Skeletal muscle satellite cell (primary cell): ENCODE results near the gene COL18A1.
"Not testable (repeated sequence)": the region's sequence is repeated elsewhere in the genome, so short reads cannot be mapped to it uniquely, and the experiment has no call there.

Experiments used
- H3K27me3 ChIP-seq: 2 replicates; pipeline ENCODE4 v1.7.0; 2013; ENCODE audit warnings: low read length; ENCODE audit not compliant: control insufficient read depth, insufficient read depth
- H3K36me3 ChIP-seq: 2 replicates; pipeline ENCODE4 v1.7.0; 2013; ENCODE audit warnings: mild to moderate bottlenecking, control low read depth, low read length; ENCODE audit not compliant: insufficient read depth
- H3K4me1 ChIP-seq: 2 replicates; pipeline ENCODE4 v1.7.0; 2013; ENCODE audit warnings: low read length; ENCODE audit not compliant: control insufficient read depth, insufficient read depth
- H3K4me2 ChIP-seq: 2 replicates; pipeline ENCODE4 v1.7.0; 2013; ENCODE audit warnings: mild to moderate bottlenecking, low read length
- H3K4me3 ChIP-seq: 2 replicates; pipeline ENCODE4 v1.7.0; 2013; ENCODE audit warnings: low read length
- H3K9ac ChIP-seq: 2 replicates; pipeline ENCODE4 v1.7.0; 2013; ENCODE audit warnings: mild to moderate bottlenecking, low read depth, low read length, moderate library complexity
- H3K9me3 ChIP-seq: replicated peaks from 2 replicates; pipeline ENCODE4 v1.7.0; 2013; ENCODE audit warnings: mild to moderate bottlenecking, control low read depth, low read length

COL18A1 gene

DNA sequence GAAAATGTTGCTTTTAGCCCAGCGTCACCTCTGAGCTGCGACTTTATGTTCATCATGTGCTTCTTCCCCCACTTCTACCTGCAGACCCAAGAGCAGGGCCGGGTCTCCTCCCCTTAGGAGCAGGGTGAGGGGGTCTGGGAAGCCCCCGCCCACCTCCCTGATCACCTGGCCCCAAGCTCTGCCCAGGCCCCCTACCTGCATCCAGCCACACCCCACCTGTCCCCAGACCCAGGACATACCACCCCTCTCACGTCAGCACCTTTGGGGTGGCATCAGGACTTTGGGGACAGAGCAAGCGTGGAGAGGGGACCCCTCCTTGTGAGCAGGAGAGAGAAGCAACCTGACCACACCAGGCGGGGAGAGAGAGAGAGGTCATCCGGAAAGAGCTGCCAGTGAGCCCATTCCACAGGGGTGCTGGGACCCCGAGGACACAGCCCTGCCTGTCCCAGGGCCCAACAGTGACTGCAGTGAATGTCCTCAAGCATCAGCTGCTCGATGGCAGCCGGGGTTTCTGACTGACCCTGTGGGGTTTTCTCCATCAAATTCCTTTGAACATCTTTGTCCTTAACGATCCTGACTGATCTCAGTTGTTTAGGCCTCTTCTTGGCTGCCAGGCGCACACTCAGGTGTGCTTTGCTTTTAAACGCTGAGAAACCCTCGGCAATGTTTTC lies 42.8 kb upstream of the COL18A1 start:
- peaks cover 49% of the 10 kb centered on the region for H3K4me1 ChIP-seq

DNA sequence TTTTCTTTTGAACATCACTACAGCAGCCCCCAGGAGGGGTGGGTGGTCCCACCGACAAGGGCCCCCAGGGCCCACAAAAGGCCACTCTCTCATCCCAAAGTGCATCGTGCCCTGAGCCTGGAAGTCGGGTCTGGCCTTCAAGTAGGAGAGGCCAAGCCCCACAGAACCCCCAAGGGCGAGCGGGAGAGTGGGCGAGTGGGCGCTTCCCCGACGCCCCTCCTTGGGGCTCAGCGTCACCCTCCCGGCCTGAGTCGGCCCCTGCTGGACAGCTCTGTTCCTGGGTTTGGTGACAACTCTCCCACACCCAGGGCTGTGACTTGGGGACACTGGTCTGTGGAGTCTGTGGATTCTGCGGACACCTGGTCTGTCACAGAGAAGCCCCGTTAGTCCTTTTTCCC lies 42.2 kb upstream of the COL18A1 start:
- no peak overlapping the region for H3K4me3 ChIP-seq
- H3K9ac ChIP-seq, result no peak overlapping the region
- no peaks in the 10 kb centered on the region for H3K27me3 ChIP-seq
- no peaks in the 10 kb centered on the region for H3K36me3 ChIP-seq
- H3K4me2 ChIP-seq, result no peak overlapping the region
- no peaks in the 10 kb centered on the region for H3K9me3 ChIP-seq
- H3K4me1 ChIP-seq, result peaks cover 49% of the 10 kb centered on the region

More for the DNA sequence above, 42.8 kb upstream of the COL18A1 start:
- Histone ChIP-seq H3K27me3 (no peaks in the 10 kb centered on the region), H3K9ac (no peak overlapping the region), H3K9me3 (no peaks in the 10 kb centered on the region), H3K4me2 (no peak overlapping the region), H3K4me3 (no peak overlapping the region), H3K36me3 (no peaks in the 10 kb centered on the region)

DNA sequence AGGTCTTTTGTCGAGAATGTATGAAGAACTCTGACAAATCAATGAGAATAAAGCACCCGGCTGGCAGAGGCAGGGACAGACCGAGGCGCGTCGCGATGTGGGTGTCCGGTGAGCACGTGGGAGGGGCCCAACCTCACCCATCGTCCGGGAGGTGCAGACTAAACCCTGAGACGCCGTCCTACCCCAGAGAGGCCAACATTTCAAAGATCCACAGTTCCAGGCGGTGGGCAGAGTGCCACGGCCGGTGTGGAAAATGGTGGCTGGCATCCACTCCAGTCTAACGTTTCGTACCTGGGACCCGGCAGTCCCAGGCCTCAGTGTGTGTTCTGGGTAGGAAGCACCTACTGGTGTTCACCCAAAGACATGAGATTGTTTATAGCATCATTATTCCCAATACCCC lies 41.7 kb upstream of the COL18A1 start:
- peaks cover 52% of the 10 kb centered on the region for H3K4me1 ChIP-seq
- H3K9ac ChIP-seq, result peak overlapping the region; percentile 59
- H3K9me3 ChIP-seq, H3K4me2 ChIP-seq, H3K4me3 ChIP-seq, H3K27me3 ChIP-seq, H3K36me3 ChIP-seq: not testable (repeated sequence)

DNA sequence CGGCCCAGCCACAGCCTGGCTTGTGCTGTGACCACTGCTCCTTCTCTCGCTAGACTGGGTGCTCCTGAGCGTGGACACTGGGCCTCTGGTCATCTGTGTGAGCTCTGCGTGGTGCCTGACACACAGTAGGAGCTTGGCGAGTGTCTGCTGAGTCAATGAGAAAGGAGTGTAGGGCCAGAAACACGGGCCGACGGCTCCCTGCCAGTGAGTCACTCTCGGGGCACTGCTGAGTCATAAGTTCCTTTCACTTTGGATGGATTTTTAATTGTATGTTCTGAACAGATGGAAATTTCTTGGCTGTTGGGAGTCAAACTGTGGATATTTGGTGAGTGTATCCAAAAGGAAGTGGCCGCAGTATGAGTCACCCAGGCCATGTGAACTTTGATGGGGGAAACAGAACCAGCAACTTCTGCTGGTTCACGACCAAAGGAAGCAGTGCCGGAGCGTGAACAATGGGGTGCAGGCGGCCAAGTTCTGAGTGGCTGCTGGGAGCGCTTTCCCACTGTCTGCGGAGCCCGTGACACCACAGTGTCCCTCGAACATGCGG lies 41.0 kb upstream of the COL18A1 start:
- peak overlapping the region; percentile 88 for H3K9ac ChIP-seq
- peak overlapping the region; percentile 60 for H3K4me2 ChIP-seq
- H3K4me3 ChIP-seq, result peak overlapping the region; percentile 44
- H3K9me3 ChIP-seq, result no peaks in the 10 kb centered on the region
- peaks cover 52% of the 10 kb centered on the region for H3K4me1 ChIP-seq
- H3K27me3 ChIP-seq, result no peaks in the 10 kb centered on the region
- H3K36me3 ChIP-seq, result no peaks in the 10 kb centered on the region

DNA sequence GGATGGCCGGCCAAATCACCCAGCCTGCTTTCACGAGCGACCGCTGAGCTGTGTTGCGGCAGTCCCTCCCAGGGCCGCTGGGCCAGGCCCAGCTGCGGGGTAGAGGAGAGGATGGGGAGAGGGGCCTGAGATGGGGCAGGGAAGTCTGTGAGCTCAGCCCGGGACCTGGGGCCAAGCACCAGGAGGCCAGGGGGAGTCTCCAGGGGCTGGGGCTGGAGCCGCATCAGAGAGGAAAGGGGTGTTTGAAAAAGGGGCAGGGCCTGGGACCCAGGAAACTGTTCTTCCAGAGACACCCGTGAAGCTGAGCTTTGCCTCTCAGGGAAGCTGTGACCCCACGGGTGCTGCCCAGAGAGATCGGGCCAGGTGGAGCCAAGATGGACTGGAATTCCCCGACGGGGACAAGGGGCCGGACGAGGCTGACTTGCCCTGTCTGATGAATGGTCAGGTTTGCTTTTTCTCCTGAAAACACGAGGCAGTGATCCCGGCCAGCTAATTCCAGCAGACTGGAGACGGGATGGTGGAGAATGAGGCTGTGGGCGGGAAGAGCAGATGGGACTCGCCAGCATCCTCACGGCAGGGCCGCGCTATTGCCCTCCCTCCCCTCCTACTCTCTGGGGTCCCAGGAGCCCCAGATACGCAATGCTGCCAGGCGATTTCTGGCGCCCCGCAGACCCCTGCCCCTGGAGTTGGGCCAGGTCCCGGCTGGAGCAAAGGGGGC lies 40.3 kb upstream of the COL18A1 start:
- Histone ChIP-seq H3K9me3 (no peaks in the 10 kb centered on the region), H3K27me3 (no peaks in the 10 kb centered on the region), H3K9ac (peak overlapping the region; percentile 88), H3K4me2 (peak overlapping the region; percentile 60), H3K4me1 (peaks cover 52% of the 10 kb centered on the region), H3K36me3 (no peaks in the 10 kb centered on the region), H3K4me3 (peak overlapping the region; percentile 44)

DNA sequence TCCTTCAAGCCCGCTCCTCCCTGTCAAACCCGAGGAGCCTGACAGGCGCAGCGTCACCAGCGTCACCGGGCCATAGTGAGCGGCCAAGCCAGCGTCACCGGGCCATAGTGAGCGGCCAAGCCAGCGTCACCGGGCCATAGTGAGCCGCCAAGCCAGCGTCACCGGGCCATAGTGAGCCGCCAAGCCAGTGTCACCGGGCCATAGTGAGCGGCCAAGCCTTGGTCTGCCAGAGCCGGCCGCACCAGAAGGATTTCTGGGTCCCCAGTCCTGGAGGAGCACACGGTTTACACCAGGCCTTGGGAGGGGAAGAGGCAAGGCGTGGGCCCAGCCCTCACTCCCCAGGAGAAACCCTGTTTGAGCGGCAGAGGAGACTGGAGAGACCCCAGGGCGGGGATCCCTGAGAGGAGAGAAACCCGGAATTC lies 39.8 kb upstream of the COL18A1 start:
- H3K4me3 ChIP-seq, result peak overlapping the region; percentile 44
- peak overlapping the region; percentile 88 for H3K9ac ChIP-seq
- peak overlapping the region; percentile 60 for H3K4me2 ChIP-seq

DNA sequence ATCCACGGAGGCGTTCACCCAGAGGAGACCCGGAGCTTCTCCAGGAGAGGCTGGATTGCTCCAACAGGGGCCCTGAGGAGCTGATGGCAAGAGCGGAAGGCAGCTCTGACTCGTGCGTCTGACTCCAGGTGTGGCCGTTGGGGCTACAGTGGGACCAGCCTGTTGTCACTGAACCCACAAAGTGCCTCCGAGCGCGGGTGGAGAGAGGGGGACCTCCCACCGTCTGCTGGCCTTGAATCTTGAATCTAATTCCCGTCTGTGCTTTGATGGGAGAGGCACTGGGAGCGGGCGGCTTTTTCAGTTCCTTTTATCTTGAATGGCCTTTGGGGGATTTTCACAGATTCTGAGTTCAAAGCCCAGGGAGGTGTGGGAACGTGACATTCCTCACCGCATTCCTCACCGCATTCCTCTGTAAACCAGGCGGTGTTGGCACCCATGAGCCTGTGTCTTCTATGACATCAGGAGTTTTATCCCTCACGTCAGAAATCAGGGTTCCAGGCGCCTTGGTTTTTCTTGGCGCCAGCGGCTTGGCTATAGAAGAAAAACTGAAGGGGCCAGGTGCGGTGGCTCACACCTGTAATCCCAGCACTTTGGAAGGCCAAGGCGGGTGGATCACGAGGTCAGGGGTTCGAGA lies 39.2 kb upstream of the COL18A1 start:
- Histone ChIP-seq H3K27me3 (no peaks in the 10 kb centered on the region), H3K9me3 (no peaks in the 10 kb centered on the region), H3K4me1 (peaks cover 52% of the 10 kb centered on the region), H3K4me3 (no peak overlapping the region), H3K36me3 (no peaks in the 10 kb centered on the region), H3K4me2 (no peak overlapping the region), H3K9ac (peak overlapping the region; percentile 88)

More for the DNA sequence above, 39.8 kb upstream of the COL18A1 start:
- peaks cover 52% of the 10 kb centered on the region for H3K4me1 ChIP-seq
- H3K27me3 ChIP-seq, result no peaks in the 10 kb centered on the region
- H3K36me3 ChIP-seq, result no peaks in the 10 kb centered on the region
- no peaks in the 10 kb centered on the region for H3K9me3 ChIP-seq

DNA sequence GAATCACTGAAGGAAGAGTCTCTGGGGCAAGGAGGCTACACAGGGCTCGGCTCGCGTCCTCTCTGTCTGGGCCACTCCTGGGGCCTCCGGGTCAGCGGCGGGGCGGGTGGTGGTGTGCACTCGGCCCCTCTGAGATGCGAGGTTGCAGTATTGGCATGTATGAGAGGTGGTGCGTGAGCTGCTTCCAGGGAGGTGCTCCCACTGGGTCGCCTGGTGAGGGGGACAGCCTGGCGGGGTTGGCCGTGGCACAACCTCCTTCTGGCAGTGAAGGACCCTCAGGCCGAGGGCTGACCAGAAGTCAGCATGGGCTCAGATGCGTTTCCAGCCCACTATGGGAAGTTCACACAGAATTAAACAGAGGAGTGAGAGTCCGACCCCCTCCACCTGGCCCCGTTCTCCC lies 38.5 kb upstream of the COL18A1 start:
- no peaks in the 10 kb centered on the region for H3K9me3 ChIP-seq
- H3K4me1 ChIP-seq, result peaks cover 46% of the 10 kb centered on the region
- H3K36me3 ChIP-seq, result no peaks in the 10 kb centered on the region
- H3K9ac ChIP-seq, result peak overlapping the region; percentile 62
- H3K4me2 ChIP-seq, result peak overlapping the region; percentile 52
- H3K4me3 ChIP-seq, result no peak overlapping the region
- H3K27me3 ChIP-seq, result no peaks in the 10 kb centered on the region

DNA sequence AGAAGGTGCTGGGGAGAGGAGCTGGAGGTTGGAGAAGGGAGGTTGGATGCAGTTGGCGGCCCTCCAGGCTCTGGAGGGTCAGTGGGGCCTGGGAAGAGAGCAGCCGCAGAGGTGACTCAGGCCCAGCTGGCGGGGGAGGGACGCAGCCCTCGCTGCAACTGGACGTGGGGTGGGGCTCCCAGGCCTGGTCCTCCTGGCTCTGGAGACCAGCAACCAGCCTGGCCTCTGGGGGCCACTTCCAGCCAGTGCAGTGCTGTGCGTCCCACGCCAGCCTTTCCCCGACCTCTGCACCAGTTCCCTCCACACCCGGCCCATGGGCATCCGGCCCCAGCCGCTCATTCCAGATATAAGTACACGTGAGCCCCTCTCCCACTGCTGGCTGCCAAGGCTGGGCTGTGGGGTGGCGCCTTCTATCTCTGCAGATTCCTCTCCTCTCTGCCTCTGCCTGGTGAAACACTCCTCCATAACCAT lies 38.0 kb upstream of the COL18A1 start:
- H3K4me3 ChIP-seq, result no peak overlapping the region
- no peaks in the 10 kb centered on the region for H3K9me3 ChIP-seq
- peak overlapping the region; percentile 72 for H3K9ac ChIP-seq
- no peaks in the 10 kb centered on the region for H3K36me3 ChIP-seq
- peak overlapping the region; percentile 52 for H3K4me2 ChIP-seq
- H3K27me3 ChIP-seq, result no peaks in the 10 kb centered on the region
- H3K4me1 ChIP-seq, result peaks cover 44% of the 10 kb centered on the region

DNA sequence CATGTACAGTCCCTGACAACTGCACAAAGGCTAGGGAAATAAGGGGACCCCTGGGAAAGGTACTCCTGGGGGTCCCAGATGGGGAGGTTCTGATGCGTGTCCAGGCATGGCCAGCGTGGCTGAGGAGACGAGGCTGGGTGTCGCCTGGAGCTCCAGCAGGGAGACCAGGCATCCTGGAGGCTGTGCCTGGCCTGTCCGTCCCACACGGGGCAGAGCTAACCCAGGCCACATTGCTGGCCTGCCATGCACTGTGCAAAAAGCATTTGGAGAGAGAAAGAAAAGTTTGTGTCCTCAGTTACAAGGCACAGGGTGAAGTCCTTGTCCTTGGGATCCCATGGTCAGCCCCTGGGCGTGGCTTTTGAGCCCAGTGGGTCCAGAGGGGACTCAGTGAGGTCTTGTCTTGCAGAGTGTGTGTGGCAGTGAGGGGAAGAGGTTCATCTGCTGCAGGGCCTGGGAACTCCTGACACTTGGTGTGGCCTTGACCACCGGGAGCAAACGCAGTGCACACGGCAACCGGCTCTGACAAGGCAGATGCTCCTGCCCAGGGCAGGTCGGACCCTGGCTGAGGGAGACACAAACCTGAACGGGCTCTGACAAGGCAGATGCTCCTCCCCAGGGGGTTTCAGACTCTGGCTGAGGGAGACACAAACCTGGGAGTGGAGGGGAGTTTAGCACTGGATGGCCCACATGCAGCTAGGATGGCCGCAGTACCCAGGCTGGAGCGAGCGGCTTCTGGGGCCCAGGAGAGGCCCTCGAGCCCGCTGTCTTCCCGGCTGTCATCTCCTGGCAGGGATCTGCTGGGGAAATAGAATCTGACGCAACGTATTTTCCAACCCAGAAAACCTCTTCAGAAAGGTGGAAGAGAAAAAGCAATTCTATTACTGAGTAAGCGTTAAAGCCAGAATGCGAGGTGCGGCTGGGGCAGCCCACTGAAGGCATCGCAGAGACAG lies 37.3 kb upstream of the COL18A1 start:
- H3K4me1 ChIP-seq, result peaks cover 44% of the 10 kb centered on the region
- H3K27me3 ChIP-seq, result no peaks in the 10 kb centered on the region
- no peaks in the 10 kb centered on the region for H3K36me3 ChIP-seq
- H3K9me3 ChIP-seq, result no peaks in the 10 kb centered on the region
- peak overlapping the region; percentile 52 for H3K4me2 ChIP-seq
- H3K4me3 ChIP-seq, result no peak overlapping the region
- peak overlapping the region; percentile 72 for H3K9ac ChIP-seq
